ENCODE results near the gene RAET1E.
"Not testable (repeated sequence)": the region's sequence is repeated elsewhere in the genome, so short reads cannot be mapped to it uniquely, and the experiment has no call there.

RAET1E gene

GRCh38 chr6:149925974-149926777 lies 28.3 kb upstream of the RAET1E start:
- peak; percentile 15 to 61 (median 46) for DNase-seq

DNA sequence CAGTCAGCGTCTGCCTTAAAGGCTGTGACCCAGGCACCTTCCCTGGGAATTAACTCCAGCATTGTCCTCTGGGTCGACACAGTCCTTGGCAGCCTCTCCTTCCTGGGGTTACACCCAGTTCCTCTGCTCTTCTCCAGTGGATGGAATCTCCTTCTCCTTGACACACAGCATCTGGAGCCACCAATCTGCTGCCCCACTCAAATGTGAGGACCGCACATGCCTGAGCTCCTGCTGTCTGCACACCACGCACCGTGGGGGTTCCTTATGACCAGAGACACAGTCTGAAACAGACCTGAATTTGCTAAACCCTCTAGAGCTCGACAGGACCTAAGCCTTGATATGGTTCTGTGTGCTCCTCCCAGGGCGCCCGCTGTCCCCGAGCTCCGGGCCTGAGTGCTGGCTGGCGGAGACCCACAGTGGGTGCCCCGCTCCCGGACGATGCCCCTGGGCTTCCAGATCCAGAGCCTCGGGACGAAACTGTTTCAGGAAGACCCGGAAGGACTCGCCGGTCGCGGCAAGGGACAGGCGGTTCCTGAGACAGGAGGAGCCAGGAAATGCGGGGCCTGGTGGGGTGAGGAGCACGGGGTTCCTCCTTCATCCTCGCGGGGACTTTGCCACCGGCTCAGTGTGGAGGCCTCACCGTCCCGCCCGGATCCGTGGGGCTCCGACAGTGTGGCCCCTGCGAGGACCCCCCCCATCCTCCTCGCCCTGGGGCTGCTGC lies 27.5 kb upstream of the RAET1E start:
- DNase-seq = no peak

DNA sequence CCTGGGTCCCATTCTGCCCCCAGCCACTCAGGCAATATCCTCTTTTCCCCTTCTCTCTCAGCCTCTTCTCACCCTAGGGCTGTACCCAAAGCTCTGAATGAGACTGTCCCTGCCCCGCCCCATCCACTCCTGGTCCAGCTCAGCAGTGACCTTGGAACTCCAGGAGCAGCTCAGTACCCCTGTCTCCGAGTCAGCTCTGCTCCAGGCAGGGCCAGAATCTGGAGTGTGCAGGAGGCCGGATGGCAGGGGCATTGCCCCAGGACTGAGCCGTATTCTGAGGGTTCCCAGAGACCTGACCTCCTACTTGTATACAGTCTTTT lies 27.0 kb upstream of the RAET1E start:
- no peak for DNase-seq

- DNase-seq = no peak
Measured at GRCh38 chr6:149924206-149924932, 26.5 kb upstream of the RAET1E start.

DNA sequence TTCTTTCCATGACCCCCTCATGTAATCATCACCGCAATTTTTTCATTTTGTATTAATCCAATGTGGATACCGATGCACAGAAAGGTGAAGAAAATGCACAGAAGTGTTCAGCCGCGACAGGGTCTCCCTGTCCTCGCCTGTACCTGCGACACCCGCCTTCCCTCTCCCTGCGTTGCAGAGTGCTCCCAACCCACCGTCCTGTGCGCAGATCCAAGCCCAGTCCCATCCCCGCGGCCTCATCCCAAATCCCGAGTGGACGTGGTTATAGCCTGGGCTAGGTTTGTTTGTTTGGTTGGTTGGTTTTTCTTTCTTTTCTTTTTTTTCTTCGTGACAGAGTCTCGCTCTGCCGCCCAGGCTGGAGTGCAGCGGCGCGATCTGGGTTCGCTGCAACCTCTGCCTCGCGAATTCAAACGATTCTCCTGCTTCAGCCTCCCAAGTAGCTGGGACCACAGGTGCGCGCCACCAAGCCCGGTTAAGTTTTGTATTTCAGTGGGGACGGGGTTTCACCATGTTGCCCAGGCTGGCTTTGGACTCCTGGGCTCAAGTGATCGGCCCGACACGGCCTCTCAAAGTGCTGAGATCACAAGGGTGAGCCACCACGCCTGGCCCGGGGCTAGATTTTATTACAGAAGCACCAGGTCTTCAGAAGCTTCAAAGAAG lies 25.5 kb upstream of the RAET1E start:
- DNase-seq = no peak

- peak; percentile 43 to 67 (median 54) for DNase-seq
Measured at GRCh38 chr6:149922642-149923326, 24.9 kb upstream of the RAET1E start, which contains the start of gene RAET1G. TSS of gene RAET1G (minus strand) at chr6:149923121. CDS start at chr6:149923010, 111 bp downstream.

DNA sequence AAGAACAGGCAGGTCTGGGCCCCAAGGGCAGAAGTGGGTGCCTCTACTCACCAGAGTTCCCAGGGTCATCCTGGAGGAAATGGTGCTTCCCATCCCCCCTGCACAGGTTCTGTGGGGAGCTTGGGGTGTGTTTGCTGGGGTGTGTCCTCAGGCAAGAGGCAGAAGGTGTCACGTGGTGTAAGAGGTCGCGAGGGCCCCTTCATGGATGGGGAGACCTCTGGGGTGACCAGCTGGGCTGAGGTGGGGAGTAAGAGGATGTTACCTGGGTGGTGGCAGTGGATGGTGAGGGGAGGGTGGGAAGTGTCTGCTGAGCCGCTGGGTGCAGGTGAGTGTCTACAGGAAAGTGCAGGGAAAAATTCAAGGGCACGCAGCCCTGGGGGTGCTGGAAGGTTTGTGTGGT lies 24.2 kb upstream of the RAET1E start:
- DNase-seq = not testable (repeated sequence)

- no peak for DNase-seq
Measured at GRCh38 chr6:149921361-149921760, 23.4 kb upstream of the RAET1E start.

- DNase-seq = no peak
Measured at GRCh38 chr6:149919834-149920225, 21.9 kb upstream of the RAET1E start.

GRCh38 chr6:149919126-149919833 lies 21.4 kb upstream of the RAET1E start:
- DNase-seq = not testable (repeated sequence)

- DNase-seq = no peak
Measured at GRCh38 chr6:149918151-149918905, 20.4 kb upstream of the RAET1E start.

- DNase-seq = no peak
Measured at GRCh38 chr6:149917679-149918078, 19.8 kb upstream of the RAET1E start.

- DNase-seq = no peak
Measured at GRCh38 chr6:149915970-149916865, 18.3 kb upstream of the RAET1E start.

DNA sequence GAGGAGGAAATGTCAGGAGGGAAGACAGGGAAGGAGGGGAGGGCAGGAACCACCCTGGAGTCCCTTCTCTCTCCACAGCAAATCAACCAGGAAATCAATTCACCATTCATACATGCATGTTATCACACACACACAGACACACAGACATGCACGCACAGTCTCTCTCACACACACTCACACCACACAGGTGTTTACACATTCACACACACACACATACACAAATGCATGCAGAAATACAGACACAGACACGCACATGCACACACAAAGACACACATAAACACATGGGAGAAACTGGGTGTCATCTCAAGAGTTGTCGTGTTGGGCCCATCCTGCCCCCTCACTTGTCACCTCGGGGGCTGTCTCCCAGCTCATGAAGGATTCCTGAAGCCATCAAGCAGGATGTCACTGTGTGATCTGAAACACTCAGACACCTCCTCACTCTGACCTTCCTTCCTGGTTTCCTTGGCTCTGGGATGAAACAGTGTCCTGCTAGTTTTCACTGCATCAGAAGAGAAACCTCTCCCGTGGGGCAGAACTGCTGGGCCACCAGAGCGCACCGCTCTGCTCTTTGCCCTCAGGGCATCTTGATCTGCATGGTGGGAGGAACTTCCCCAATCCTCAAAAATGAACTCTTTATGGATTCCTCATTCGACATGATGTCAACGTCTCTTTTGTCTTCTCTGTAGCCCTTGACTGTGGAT lies 15.8 kb upstream of the RAET1E start:
- DNase-seq = no peak

- no peak for DNase-seq
Measured at GRCh38 chr6:149913085-149913484, 15.2 kb upstream of the RAET1E start.

- not testable (repeated sequence) for DNase-seq
Measured at GRCh38 chr6:149912680-149913079, 14.8 kb upstream of the RAET1E start.

DNA sequence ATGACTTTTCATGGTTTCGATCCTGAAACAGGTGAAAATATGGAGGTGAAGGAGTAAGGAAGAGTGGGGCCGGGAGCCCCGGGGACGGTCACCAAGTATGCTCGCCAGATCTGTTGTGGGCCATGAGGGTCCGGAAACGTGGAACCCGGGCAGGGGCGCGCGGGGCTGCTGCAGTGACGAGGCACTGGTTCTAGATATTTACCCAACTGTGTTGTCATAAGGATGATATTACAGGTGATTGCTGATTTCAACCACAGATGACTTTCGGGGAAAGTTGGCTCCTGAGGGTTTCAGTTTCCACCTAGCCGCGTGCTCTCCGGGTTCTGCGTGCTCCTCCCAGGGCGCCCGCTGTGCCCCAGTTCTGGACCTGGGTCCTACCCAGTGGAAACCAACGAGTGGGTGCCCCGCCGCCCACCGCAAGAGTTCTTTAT lies 12.8 kb upstream of the RAET1E start:
- no peak for DNase-seq

- no peak for DNase-seq
Measured at GRCh38 chr6:149909701-149910470, 12.0 kb upstream of the RAET1E start.

All from activated naive CD4-positive, alpha-beta T cell (primary cell).